Memory B cell (primary cell): Measurements from ENCODE around the gene CALN1.

ENCODE experiments used
- ATAC-seq: fragments of 150-1000 bp; cut with Tn5 transposase; 2 replicates; pipeline ENCODE4 v1.10.0; 2021; ENCODE audit warnings: low read depth, mild to moderate bottlenecking, moderate library complexity
- DNase-seq, 2 donors: peaks; one replicate each; pipeline ENCODE4 v3.0.0; 2022; ENCODE audit warnings: low spot score in 2 of 2
- H3K27ac Mint-ChIP-seq: one replicate; pipeline ENCODE4 v1.8.0; 2022; ENCODE audit warnings: mild to moderate bottlenecking, moderate library complexity, mixed read lengths
- H3K27me3 Mint-ChIP-seq: one replicate; pipeline ENCODE4 v1.8.0; 2022; ENCODE audit warnings: mixed read lengths
- H3K36me3 Mint-ChIP-seq: one replicate; pipeline ENCODE4 v1.8.0; 2022; ENCODE audit warnings: mild to moderate bottlenecking, mixed read lengths
- H3K4me1 Mint-ChIP-seq: one replicate; pipeline ENCODE4 v1.8.0; 2022; ENCODE audit warnings: mixed read lengths
- H3K4me3 Mint-ChIP-seq: one replicate; pipeline ENCODE4 v1.8.0; 2022; ENCODE audit warnings: mild to moderate bottlenecking, moderate library complexity, mixed read lengths
- H3K9me3 Mint-ChIP-seq: one replicate; pipeline ENCODE4 v1.8.0; 2022; ENCODE audit warnings: mixed read lengths

The CALN1 gene

GRCh38 chr7:71733107-71733870 is 678.8 kb downstream of the CALN1 start:
- Mint-ChIP-seq H3K27me3 (peaks cover 5% of the 10 kb centered on the region), H3K9me3 (peaks cover 7% of the 10 kb centered on the region), H3K4me3 (no peak overlapping the region), H3K27ac (no peak overlapping the region), H3K4me1 (peaks cover 4% of the 10 kb centered on the region), H3K36me3 (no peaks in the 10 kb centered on the region)
- DNase-seq (peak; percentile 31 to 39), ATAC-seq (no peak)

- H3K27ac Mint-ChIP-seq, result no peak overlapping the region
- peaks cover 5% of the 10 kb centered on the region for H3K27me3 Mint-ChIP-seq
- DNase-seq (no peak), ATAC-seq (no peak)
- peaks cover 7% of the 10 kb centered on the region for H3K9me3 Mint-ChIP-seq
- H3K4me3 Mint-ChIP-seq, result no peak overlapping the region
- H3K4me1 Mint-ChIP-seq, result peaks cover 4% of the 10 kb centered on the region
- no peaks in the 10 kb centered on the region for H3K36me3 Mint-ChIP-seq
Observed at GRCh38 chr7:71731740-71732139, 680.4 kb downstream of the CALN1 start.
